Calu3 (cell line): ENCODE data around the gene NCCRP1. TPM values are rescaled to one million over a fixed set of nuclear protein-coding genes. Genes with fewer than 3 reads are reported as not detected.
A peak's percentile ranks its signal among the peaks of the same experiment; 100 is the strongest.
"Not testable (repeated sequence)": the region's sequence is repeated elsewhere in the genome, so short reads cannot be mapped to it uniquely, and the experiment has no call there.

ENCODE experiments used
- BruUV-seq: library from RNA; stranded (reverse); fragments of 400-500 nt; replicated peaks from 2 replicates; lab custom pipeline; 2021; lab: Mats Ljungman, UMichigan
- CTCF ChIA-PET: fragments of 300-600 bp; sonication (Branson Sonifier 250); formaldehyde crosslinking; loops from one replicate; lab custom pipeline; 2022; ENCODE audit warnings: antibody characterized with exemption; lab: Charles Lee
- DNase-seq: peaks from one replicate; pipeline ENCODE4 v3.0.0; 2022
- H3K27ac Mint-ChIP-seq: one replicate; pipeline ENCODE4 v1.8.0; 2022; ENCODE audit warnings: mixed read lengths; ENCODE audit not compliant: unreplicated experiment
- H3K27me3 Mint-ChIP-seq: one replicate; pipeline ENCODE4 v1.8.0; 2022; ENCODE audit warnings: mixed read lengths; ENCODE audit not compliant: unreplicated experiment
- H3K36me3 Mint-ChIP-seq: one replicate; pipeline ENCODE4 v1.8.0; 2022; ENCODE audit warnings: mild to moderate bottlenecking, moderate library complexity, mixed read lengths; ENCODE audit not compliant: insufficient read depth, unreplicated experiment
- H3K4me1 Mint-ChIP-seq: one replicate; pipeline ENCODE4 v1.8.0; 2022; ENCODE audit warnings: mild to moderate bottlenecking, low read depth, mixed read lengths; ENCODE audit not compliant: unreplicated experiment
- H3K4me3 Mint-ChIP-seq: one replicate; pipeline ENCODE4 v1.8.0; 2022; ENCODE audit warnings: mild to moderate bottlenecking, low read depth, moderate library complexity, mixed read lengths; ENCODE audit not compliant: unreplicated experiment
- H3K9me3 Mint-ChIP-seq: one replicate; pipeline ENCODE4 v1.8.0; 2022; ENCODE audit warnings: low read depth, mixed read lengths; ENCODE audit not compliant: unreplicated experiment
- intact Hi-C: fragments of 100-400 bp; cut with micrococcal nuclease; formaldehyde crosslinking; loops from one replicate; pipeline ENCODE4 v1.10.0; 2022; ENCODE audit not compliant: unreplicated experiment
- total RNA-seq: library from RNA; stranded (reverse); gene quantifications from 2 replicates; pipeline ENCODE4 v1.2.3, GENCODE V29; 2022
- TF ChIP-seq, protein P1 (sequence below): fragments of 200-600 bp; IDR thresholded peaks from one replicate; pipeline ENCODE4 v1.8.0; 2022; ENCODE audit warnings: antibody characterized with exemption; ENCODE audit not compliant: unreplicated experiment

Gene NCCRP1
- total RNA-seq, 1 experiment from 2014 or later: 2.0 TPM

DNA sequence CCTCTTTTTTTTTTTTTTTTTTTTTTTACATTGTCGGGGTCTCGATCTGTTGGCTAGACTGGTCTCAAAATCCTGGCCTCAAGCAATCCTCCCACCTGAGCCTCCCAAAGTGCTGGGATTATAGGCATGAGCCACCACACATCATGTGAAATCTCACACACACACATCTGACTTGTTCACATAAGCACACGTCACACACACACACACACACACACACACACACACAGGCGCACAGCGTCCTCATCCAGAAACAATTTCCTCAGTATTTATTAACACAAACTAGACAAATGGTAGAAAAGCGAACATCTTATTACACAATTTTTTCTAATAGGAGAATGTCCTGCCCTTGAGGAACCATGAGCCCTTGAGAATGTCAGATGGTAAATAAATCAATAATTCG lies 12.4 kb downstream of the NCCRP1 start:
- intact Hi-C loops: no loop called here
- Mint-ChIP-seq H3K27me3 (peaks cover 22% of the 10 kb centered on the region), H3K4me3 (no peak overlapping the region), H3K9me3 (no peaks in the 10 kb centered on the region), H3K36me3 (no peaks in the 10 kb centered on the region), H3K27ac (no peak overlapping the region), H3K4me1 (no peaks in the 10 kb centered on the region)
- no peak for DNase-seq
- CTCF ChIA-PET: interaction anchor here (0.7 kb wide), 1 partner anchor 260 kb away, joined by 16 read pairs; no protein-coding TSS in a partner anchor
- TF ChIP-seq, protein P1, sequence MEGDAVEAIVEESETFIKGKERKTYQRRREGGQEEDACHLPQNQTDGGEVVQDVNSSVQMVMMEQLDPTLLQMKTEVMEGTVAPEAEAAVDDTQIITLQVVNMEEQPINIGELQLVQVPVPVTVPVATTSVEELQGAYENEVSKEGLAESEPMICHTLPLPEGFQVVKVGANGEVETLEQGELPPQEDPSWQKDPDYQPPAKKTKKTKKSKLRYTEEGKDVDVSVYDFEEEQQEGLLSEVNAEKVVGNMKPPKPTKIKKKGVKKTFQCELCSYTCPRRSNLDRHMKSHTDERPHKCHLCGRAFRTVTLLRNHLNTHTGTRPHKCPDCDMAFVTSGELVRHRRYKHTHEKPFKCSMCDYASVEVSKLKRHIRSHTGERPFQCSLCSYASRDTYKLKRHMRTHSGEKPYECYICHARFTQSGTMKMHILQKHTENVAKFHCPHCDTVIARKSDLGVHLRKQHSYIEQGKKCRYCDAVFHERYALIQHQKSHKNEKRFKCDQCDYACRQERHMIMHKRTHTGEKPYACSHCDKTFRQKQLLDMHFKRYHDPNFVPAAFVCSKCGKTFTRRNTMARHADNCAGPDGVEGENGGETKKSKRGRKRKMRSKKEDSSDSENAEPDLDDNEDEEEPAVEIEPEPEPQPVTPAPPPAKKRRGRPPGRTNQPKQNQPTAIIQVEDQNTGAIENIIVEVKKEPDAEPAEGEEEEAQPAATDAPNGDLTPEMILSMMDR: no peak
- no TSS peak for BruUV-seq

DNA sequence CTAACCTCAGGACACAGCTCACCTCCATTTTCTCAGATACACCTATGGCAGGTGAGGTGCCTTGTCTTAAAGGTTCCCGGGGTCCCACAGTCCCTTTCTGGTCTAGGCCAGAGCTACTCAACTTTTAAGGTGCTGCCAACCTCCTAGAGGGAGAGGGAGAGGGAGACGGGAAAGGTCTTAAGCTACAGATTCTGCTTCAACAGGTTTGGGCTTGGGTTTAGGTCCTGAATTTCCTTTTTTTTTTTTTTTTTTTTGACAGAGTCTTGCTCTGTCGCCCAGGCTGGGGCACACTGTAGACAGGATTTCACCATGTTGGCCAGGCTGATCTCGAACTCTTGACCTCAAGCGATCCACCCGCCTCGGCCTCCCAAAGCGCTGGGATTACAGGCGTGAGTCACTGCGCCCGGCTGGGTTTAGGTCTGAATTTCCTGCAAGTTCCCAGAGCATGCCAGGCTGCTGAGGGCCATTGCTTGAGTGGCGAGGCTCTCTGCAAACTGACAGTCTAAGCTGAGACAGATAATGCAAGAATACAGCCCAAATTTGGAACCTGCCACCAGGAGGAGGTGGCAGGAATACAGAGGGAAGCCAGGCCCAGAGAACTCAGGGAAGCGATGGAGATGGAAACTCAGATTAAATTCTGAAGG lies 15.1 kb downstream of the NCCRP1 start:
- Mint-ChIP-seq H3K36me3 (no peaks in the 10 kb centered on the region), H3K27me3 (peaks cover 40% of the 10 kb centered on the region), H3K4me3 (no peak overlapping the region), H3K9me3 (no peaks in the 10 kb centered on the region), H3K4me1 (no peaks in the 10 kb centered on the region), H3K27ac (no peak overlapping the region)
- DNase-seq: no peak
- CTCF ChIA-PET: interaction anchor here (0.6 to 1.3 kb wide), 5 partner anchors 9 to 117 kb away, joined by 3 to 6 read pairs (median 5); no protein-coding TSS in a partner anchor
- BruUV-seq: no TSS peak
- intact Hi-C loops: loop anchor here (2.0 to 10.0 kb wide), 2 partner anchors 53 to 115 kb away; partner anchors contain the start of gene IFNL2
- TF ChIP-seq, protein P1: no peak

DNA sequence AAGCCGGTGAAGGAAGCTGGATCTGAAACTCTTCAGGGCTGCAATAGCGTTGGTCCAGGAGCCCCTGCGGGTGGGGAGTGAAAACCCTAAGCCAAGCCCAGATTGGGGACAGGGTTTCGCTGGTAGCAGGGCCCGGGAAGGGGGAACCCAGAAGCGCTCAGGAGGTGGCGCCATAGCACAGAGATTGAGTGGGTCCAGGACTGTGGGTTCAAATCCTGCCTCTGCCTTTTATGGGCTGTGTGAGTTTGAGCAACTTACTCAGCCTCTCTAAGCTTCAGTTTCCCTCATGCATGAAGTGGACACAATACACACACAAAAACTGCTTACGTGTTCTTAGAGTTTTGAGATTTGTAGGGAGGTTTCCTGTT lies 15.6 kb downstream of the NCCRP1 start:
- TF ChIP-seq, protein P1: peak; percentile 44
- Mint-ChIP-seq H3K4me1 (no peaks in the 10 kb centered on the region), H3K4me3 (no peak overlapping the region), H3K9me3 (peaks cover 4% of the 10 kb centered on the region), H3K27me3 (peaks cover 45% of the 10 kb centered on the region), H3K36me3 (no peaks in the 10 kb centered on the region), H3K27ac (no peak overlapping the region)
- intact Hi-C loops: loop anchor here (2.0 to 10.0 kb wide), 2 partner anchors 52 to 114 kb away; partner anchors contain the start of gene IFNL2
- no TSS peak for BruUV-seq
- DNase-seq: peak; percentile 64
- CTCF ChIA-PET: interaction anchor here (0.6 to 1.3 kb wide), 3 partner anchors 9 to 97 kb away, joined by 5 to 6 read pairs (median 5); no protein-coding TSS in a partner anchor

DNA sequence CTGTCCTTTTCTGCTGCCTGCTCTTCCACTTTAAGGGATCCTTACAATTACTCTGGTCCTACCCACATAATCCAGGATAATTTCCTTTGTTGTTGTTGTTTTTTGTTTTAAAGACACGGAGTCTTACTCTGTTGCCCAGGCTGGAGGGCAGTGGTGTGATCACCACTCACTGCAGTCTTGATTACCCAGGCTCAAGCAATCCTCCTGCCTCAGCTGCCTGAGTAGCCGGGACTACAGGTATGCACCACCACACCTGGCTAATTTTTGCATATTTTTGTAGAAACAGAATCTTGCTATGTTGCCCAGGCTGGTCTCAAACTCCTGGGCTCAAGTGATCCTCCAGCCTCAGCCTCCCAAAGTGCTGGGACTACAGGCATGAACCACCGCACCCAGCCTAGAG lies 18.6 kb downstream of the NCCRP1 start:
- H3K4me3 Mint-ChIP-seq, CTCF ChIA-PET, DNase-seq, H3K36me3 Mint-ChIP-seq, BruUV-seq, H3K27ac Mint-ChIP-seq, H3K9me3 Mint-ChIP-seq, H3K4me1 Mint-ChIP-seq: not testable (repeated sequence)
- H3K27me3 Mint-ChIP-seq: peaks cover 43% of the 10 kb centered on the region
- intact Hi-C loops: loop anchor here (10.0 kb wide), 1 partner anchor 49 kb away; the partner anchor contains the start of gene IFNL2
